GF-D8 (cell line): Measurements from ENCODE around the gene CHST12.
"Not testable (repeated sequence)": the region's sequence is repeated elsewhere in the genome, so short reads cannot be mapped to it uniquely, and the experiment has no call there.

Source experiments
- DNase-seq: peaks from one replicate; lab custom pipeline; 2025; lab: John Stamatoyannopoulos, UW

The CHST12 gene

DNA sequence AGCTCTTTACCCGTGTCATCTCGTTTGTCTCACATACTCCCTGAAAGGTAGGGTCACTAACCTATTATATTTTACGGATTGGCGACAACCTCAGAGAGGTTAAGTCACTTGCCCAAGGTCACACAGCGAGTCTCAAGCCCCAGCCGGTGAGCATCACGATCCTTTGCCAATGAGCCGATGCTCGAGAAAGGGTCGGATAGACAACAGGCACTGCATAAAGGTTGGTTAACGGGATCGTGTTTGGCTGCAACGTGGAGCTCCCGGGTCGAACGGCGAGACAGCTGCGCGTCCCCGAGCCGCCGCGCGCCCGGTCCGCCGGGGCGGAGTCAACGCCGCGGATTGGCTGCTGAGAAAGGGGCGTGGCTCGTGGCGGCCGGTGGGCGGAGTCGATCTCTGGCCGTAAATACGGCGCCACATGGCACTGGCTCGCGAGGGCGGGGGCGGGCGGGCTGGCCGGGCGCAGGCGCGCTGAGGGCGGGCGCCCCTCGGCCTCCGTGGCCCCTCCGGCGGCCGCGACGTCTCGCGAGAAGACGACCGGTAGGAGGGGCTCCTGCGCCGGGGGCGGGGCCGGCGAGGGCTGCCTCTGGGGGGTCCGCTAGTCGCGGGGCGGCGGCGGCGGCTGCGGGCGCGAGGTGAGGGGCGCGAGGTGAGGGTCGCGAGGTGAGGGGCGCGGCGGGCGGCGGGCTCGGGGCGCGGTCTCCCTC, at the start of gene CHST12:
Gene CHST12 (plus strand): TSS at position 598 of the 704 bp plus-strand sequence. CDS start 29,029 bp downstream, outside the sequence.
- peak; percentile 85 for DNase-seq

GRCh38 chr7:2353936-2354185, 49.5 kb upstream of the CHST12 start:
- DNase-seq, result peak; percentile 73

DNA sequence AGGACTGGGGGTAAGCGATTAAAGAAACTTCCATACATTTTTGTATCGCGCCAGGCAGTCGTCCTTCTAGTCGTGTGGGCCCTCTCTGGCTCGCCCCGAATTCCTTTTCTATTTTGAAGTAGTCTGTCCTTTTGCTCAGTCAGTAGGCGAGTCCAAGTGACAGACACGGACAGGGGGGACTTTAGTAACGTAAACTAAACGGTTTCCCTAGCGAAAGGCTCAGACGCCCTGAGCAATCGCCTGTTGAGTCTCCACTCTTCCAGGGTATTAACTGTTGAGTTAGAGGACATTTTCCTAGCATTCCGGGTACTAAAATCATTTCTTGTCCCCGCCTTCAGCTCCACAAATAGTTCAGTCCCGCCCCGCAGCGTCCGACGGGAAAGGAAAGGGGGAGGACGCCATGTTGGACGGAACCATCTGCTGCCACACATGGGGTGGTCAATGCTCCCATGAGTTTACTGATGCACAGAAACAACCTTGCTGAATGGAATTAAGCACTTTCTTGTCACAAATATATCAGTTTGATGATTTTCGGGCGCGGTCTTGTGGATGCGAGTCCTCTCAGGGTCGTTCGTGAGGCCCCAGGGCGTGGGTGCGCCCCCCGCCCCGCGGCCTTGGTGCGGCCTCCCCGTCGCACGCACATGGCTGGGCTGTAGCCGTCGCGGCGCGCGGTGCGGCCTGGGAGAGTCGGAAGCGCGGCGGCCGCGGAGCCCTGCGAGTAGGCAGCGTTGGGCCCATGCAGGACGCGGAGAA, 49.0 kb upstream of the CHST12 start, which contains the start of gene EIF3B:
Gene EIF3B (plus strand): TSS at position 642 of the 753 bp plus-strand sequence. CDS start 95 bp downstream, at position 737.
- DNase-seq, result peak; percentile 76

DNA sequence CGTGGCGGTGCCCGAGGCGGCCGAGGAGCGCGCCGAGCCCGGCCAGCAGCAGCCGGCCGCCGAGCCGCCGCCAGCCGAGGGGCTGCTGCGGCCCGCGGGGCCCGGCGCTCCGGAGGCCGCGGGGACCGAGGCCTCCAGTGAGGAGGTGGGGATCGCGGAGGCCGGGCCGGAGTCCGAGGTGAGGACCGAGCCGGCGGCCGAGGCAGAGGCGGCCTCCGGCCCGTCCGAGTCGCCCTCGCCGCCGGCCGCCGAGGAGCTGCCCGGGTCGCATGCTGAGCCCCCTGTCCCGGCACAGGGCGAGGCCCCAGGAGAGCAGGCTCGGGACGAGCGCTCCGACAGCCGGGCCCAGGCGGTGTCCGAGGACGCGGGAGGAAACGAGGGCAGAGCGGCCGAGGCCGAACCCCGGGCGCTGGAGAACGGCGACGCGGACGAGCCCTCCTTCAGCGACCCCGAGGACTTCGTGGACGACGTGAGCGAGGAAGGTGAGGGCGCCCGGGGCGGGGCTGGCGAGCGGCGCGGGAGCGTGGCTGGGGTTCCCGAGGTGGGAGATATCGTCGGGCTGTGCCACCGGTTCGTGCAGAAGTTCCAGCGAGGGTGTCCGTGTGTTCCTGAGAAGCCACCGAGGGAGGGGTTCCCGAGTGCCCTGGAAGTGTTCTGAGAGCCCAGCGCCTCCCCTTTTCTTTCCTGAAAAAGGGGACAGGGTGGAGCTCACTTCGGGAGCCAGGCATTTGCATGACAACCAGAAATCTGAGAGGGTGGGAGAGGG, 48.3 kb upstream of the CHST12 start:
- no peak for DNase-seq

DNA sequence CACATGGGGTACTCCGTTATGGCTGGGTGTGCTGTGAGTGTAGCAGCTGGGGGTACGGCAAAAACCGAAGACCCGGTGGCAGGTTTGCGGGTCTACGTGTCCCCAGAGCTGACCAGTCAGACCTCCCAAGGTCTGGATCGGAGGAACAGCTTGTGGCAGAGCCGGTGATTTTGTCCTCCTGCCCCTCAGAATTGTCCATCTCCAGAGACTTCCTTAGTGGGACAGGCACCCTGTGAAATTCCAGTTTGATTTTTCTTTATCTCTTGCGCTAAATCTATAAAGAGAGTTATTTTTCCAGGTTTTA, 47.8 kb upstream of the CHST12 start:
- no peak for DNase-seq

DNA sequence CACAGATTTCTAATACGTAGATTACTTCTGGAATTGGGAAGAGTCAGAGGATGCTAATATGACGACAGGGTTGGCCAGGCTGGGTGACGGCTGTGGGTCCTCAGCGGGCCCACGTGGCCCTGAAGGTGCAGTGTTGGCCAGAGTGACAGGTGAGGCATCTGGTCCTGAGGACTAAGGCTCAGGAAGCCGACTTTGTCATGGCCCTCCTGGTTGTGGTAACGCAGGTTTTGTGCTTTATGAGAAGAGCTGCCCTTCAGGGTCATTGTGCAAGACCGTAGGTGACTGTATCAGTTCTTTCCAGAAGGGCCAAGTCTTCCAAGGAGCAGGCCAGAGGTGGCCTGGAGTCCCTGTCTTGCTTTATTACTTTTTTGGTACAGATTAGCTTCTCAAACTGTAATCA, 46.2 kb upstream of the CHST12 start:
- DNase-seq, result no peak

GRCh38 chr7:2357571-2357970, 45.8 kb upstream of the CHST12 start:
- DNase-seq, result peak; percentile 61

DNA sequence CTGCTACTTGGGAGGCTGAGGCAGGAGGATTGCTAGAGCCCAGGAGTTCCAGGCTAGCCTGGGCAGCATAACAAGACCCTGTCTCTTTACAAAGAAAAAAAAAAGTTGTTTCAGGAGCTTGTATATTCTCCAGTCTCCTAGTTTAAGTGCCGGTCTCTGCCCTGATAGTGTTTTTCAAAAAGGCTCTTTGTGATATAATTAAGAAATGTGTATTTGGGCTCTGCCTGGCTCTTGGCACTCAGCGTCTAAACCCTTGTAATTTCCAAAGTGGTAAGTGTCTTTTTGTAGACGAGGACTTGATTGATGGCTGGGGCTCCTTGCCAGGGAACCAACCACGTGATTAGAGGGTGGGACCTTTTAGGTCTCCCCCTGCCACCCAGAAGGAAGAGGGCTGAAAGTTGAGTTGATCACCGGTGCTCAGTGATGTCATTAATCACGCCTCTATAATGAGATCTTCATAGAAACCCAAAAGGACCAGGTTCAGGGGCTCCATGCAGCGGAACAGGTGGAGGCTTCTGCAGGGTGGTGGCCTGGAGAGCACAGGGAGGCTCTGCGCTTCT, 44.4 kb upstream of the CHST12 start:
- no peak for DNase-seq

DNA sequence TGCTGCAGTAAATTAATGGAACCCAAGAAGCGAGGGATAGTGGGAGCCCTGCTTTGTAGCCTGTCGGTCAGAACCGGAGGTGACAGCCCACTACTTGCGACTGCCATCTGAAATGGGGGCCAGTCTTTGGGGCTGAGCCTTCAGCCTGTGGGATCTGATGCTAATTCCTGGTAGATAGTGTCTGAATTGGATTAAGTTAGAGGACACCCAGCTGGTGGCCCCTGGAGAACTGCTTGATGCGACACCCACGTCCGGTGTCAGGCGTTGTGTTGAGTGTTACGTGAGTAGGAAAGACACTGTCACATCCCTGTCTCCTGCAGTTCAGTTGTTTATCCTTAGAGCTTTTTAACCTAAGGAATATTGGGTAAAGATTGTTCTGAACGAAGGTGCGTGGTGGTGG, 43.8 kb upstream of the CHST12 start:
- DNase-seq, result no peak

- no peak for DNase-seq
Observed at GRCh38 chr7:2360796-2361195, 42.6 kb upstream of the CHST12 start.

GRCh38 chr7:2362385-2363088, 40.9 kb upstream of the CHST12 start:
- DNase-seq, result no peak

DNA sequence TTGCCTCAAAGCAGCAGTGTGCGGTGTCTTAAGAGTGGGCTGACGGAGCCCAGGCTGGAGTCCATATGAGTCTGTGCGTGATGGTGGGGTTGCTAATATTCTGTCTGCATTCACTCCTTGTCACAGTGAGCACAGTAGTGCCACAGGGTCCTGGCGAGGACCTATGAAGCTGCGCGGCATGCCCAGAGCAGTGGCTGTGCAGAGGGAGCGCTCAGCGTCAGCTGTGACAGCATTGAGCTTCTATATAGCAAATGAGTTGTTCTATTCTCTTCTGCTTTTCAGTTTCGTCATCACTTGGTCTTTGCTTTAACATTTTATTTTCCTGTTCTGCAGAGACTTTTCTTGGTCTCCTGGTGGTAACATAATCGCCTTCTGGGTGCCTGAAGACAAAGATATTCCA, 34.3 kb upstream of the CHST12 start:
- no peak for DNase-seq

DNA sequence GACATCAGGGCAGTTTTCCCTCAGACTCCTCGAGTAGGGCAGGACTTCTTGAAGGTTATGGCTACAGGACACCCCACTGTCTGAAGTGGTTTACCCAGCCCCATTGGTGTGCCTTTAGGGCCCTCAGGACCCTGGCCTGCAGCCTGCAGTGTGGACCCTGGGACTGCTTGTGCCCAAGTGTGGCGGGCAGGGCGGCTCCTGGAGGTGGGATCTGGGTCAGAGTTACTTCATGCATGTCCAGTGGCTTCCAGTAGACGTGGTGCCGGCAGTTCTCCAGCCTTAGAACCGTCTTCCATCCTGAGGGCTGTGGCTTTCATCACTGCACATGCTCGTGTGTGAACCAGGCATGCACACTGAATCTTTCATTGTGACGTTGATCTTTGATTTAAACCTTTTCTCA, 32.1 kb upstream of the CHST12 start:
- DNase-seq, result no peak

DNA sequence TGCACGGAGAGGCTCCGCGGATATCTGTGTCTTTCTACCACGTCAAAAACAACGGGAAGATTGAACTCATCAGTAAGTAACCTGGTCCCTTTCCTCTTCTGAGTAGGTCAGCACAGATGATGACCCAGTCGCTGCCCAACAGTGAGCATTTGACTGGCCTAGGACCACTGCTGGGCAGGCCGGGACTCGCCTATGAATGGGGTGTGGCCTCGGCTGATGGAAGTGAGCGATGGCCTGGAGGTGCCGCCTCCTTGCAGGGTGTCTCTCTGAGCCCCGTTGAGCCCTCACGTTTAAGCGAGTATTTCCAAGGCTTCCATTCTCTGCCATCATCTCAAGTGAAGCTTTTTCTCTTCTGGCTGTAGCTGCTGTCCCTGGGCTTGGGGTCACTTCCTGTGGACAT, 30.7 kb upstream of the CHST12 start:
- DNase-seq, result no peak

DNA sequence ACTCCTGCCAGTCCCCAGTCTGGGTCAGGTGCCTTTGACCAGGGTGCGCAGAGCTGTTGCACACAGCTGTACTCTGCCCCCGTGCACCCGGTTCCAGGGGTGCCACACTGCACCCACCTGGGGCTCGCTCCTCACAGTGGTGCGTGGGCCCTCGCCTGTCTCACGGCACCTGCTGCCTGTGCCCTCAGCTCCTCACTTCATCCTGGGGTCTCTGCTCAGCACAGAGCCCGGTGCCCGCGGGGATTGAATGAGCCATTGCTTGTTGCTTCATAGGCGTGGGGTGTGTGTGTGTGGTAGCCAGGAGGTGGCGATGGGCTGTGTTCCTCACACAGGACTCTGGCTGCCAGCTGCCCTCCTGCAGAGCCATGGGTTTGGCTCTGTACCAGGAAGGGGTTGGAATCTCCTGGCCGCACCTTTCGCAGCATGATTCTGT, 30.3 kb upstream of the CHST12 start:
- no peak for DNase-seq

DNA sequence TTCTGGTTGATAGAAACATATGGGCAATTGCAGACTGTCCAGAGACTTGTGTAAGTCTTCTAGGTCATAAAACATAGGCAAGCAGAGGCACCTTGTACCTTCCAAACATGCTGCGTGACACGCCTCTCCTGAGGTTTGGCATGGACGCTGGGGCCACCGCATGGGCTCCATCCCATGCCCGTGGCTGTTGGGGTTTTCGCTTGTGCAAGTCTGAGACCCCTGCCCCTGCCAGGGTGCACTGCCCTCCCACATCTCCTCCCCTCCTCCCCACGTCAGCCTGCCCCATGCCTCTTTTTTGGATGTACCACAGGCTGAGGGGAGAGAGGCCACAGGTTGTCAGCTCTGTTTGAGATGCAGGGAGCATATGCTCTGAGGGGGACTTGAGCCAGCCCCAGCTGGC, 29.8 kb upstream of the CHST12 start:
- DNase-seq, result no peak

DNA sequence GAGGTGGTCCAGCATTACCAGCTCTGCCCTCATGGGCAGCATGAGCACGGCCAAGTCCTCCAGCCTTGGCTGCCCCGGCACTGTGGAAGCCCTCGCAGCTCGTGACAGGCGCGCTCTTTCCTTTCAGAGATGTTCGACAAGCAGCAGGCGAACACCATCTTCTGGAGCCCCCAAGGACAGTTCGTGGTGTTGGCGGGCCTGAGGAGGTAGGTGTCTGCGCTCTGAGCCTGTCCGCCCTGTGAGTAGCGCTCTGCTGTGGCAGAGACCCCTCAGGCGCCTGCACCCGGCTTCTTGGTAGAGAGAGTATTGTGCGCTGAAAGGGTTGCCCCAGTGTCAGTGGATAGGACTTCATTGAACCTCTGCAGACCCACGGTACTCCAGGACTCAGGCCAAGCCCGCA, 29.0 kb upstream of the CHST12 start:
- no peak for DNase-seq

- DNase-seq, result no peak
Observed at GRCh38 chr7:2374830-2375728, 28.3 kb upstream of the CHST12 start.

DNA sequence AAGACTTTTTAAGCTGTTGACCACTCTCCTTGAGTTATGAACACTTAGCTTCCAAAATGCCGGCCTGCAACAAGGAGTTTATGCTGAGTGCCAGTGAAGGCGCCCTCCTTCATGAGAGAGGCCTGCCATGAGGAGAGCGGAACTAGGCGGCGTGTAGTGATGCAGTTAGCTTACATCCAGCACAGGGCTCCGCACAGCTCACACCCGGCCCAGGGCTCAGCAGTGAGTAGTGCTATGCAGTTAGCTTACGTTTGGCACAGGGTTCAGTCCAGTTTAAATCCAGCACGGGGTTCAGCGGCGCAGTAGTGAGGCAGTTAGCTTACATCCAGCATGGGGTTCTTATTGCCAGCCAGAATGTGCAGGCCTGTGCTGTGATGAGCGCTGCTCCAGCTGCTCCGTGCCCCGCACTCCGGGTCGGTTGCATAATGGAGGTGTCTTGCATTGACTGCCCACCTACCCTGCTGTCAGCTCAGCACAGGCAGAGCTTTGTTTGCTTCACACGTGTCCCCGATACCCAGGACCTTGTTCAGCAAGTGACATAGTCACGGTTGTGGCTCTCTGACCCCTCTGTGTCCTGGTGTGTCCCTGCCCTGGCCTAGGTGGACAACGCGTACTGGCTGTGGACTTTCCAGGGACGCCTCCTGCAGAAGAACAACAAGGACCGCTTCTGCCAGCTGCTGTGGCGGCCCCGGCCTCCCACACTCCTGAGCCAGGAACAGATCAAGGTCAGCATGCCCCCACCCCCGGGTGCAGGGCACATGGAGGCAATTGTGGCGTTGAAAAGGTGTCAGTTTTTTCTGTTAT, 26.9 kb upstream of the CHST12 start:
- no peak for DNase-seq

- DNase-seq, result not testable (repeated sequence)
Observed at GRCh38 chr7:2377492-2377891, 25.9 kb upstream of the CHST12 start.
